Brain microvascular endothelial cell (primary cell): ENCODE results near the gene FBRSL1.

ENCODE experiments used
- DNase-seq: peaks from one replicate; pipeline ENCODE4 v3.0.0-alpha.2; 2020
- H3K27ac ChIP-seq: fragments of 250-450 bp; sonication (Bioruptor Pico); 2 replicates; pipeline ENCODE4 v1.5.1; 2020; ENCODE audit warnings: mild to moderate bottlenecking, moderate library complexity
- H3K27me3 ChIP-seq: fragments of 250-450 bp; sonication (Bioruptor Pico); replicated peaks from 2 replicates; pipeline ENCODE4 v1.5.1; 2020; ENCODE audit warnings: mild to moderate bottlenecking
- H3K36me3 ChIP-seq: fragments of 250-450 bp; sonication (Bioruptor Pico); replicated peaks from 2 replicates; pipeline ENCODE4 v1.5.1; 2020; ENCODE audit warnings: mild to moderate bottlenecking
- H3K4me3 ChIP-seq: 2 replicates; pipeline ENCODE4 v1.5.1; 2011; ENCODE audit warnings: low read depth, mild to moderate bottlenecking, control low read depth, low read length, moderate library complexity
- in situ Hi-C: cut with HindIII; loops from 2 replicates; pipeline ENCODE4 v1.10.0; 2017; ENCODE audit warnings: low sequenced_read_pairs, low pct_ligation_motif_present
- TF ChIP-seq, protein P1 (sequence below): IDR thresholded peaks from 2 replicates; pipeline ENCODE4 v1.5.1; 2011; ENCODE audit warnings: low read depth, mild to moderate bottlenecking, moderate library complexity, low read length, control low read depth, inconsistent platforms; ENCODE audit errors: missing control alignments

FBRSL1 gene

DNA sequence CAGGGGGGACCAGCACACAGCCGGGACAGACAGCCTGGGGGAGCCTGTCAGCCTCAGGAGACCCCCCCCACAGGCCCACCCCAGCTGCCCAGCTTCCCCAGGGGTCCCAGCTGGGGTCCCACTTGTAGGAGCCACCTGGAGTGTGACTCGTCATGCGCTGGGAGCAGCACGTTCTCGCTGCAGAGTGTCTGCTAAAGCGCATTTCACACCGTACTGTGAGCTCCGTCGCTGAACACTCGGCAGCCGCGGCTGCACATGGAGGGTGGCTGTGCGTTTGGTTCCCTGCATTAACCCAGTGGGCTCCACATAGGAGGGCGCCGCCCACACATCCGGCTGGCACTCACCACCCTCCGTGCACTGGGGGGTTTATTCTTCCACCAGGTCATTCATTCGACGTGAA lies 56.7 kb downstream of the FBRSL1 start:
- H3K36me3 ChIP-seq = no peaks in the 10 kb centered on the region
- TF ChIP-seq, protein P1, sequence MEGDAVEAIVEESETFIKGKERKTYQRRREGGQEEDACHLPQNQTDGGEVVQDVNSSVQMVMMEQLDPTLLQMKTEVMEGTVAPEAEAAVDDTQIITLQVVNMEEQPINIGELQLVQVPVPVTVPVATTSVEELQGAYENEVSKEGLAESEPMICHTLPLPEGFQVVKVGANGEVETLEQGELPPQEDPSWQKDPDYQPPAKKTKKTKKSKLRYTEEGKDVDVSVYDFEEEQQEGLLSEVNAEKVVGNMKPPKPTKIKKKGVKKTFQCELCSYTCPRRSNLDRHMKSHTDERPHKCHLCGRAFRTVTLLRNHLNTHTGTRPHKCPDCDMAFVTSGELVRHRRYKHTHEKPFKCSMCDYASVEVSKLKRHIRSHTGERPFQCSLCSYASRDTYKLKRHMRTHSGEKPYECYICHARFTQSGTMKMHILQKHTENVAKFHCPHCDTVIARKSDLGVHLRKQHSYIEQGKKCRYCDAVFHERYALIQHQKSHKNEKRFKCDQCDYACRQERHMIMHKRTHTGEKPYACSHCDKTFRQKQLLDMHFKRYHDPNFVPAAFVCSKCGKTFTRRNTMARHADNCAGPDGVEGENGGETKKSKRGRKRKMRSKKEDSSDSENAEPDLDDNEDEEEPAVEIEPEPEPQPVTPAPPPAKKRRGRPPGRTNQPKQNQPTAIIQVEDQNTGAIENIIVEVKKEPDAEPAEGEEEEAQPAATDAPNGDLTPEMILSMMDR = no peak
- no peak for DNase-seq
- in situ Hi-C loops = no loop called here
- H3K4me3 ChIP-seq = no peak overlapping the region
- no peaks in the 10 kb centered on the region for H3K27me3 ChIP-seq
- H3K27ac ChIP-seq = no peak overlapping the region

DNA sequence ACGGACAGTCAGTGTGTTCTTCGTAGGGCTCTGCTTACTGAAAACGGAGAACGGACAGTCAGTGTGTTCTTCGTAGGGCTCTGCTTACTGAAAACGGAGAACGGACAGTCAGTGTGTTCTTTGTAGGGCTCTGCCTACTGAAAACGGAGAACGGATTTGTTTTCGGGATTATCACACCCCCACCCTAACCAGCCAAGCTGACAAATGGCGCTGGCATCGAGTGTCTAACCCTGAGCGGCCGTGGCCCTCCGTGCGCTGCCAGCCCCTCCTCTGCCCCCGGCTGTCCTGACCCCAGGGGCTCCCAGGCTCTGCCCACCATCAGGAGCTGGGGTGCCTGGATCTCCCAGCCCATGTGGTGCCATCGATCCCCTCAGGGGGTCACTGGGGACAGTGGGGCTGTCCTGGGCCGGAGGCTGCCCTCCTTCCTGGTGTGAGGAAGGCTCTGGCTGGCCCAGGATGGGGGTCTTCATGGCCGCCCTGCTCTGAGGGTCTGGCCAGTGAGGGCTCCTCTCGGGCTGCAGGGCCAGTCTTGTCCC lies 57.3 kb downstream of the FBRSL1 start:
- Histone ChIP-seq H3K36me3 (no peaks in the 10 kb centered on the region), H3K27ac (no peak overlapping the region), H3K4me3 (no peak overlapping the region), H3K27me3 (no peaks in the 10 kb centered on the region)
- DNase-seq = no peak
- TF ChIP-seq, protein P1 = no peak
- in situ Hi-C loops = no loop called here

DNA sequence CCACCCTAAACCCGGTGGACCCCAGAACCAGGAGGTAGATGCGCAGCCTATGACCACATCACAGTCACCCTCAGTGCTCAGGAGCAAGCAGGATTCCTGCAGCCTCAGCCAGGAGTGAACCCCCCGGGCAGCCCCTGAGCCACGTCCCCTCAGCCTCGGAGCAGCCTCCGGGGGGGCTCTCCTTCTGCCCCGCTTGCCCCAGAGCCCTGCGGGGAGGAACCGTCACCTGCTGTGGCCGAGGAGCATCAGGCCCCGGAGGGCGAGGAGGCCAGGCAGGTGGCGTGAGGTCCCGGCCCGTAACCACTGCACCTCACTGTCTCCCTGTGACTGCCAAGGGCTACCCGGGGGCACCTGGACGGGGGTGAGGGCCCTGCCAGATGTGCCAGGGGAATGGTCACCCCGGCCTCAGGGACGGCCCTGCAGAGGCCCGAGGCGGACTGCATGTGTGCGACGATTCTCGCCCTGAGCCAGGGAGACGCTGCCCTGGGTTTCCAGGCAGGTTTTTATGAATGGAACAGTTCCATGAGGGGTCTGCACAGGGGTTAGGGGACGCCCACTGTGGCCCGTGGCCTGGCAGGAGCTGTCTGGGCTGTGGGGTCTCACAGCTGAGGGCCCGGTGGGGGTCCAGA lies 58.6 kb downstream of the FBRSL1 start:
- no peak for DNase-seq
- Histone ChIP-seq H3K27me3 (no peaks in the 10 kb centered on the region), H3K27ac (no peak overlapping the region), H3K4me3 (no peak overlapping the region), H3K36me3 (no peaks in the 10 kb centered on the region)
- TF ChIP-seq, protein P1 = no peak
- in situ Hi-C loops = no loop called here

DNA sequence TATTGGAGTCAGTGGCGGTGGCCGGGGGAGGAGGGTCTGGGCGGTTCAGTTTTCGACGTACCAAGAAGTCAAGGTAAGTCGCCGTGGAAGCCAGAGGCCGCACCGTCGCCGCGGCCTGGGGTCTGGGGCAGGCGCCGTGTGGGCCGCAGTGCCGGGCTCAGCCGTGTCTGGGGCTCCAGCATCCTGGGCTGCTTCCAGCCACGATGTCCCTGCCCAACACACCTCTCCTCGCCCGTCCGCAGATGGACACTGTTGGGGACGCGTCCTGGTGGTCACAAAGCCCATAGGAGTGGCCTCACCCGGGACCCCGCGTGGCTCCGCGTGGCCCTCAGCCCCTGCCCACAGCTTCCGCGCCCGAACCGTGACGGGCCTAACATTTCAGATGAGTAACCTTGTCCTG lies 59.1 kb downstream of the FBRSL1 start:
- no peaks in the 10 kb centered on the region for H3K27me3 ChIP-seq
- no peaks in the 10 kb centered on the region for H3K36me3 ChIP-seq
- DNase-seq = no peak
- H3K27ac ChIP-seq = no peak overlapping the region
- no peak overlapping the region for H3K4me3 ChIP-seq
- in situ Hi-C loops = no loop called here
- TF ChIP-seq, protein P1 = no peak

DNA sequence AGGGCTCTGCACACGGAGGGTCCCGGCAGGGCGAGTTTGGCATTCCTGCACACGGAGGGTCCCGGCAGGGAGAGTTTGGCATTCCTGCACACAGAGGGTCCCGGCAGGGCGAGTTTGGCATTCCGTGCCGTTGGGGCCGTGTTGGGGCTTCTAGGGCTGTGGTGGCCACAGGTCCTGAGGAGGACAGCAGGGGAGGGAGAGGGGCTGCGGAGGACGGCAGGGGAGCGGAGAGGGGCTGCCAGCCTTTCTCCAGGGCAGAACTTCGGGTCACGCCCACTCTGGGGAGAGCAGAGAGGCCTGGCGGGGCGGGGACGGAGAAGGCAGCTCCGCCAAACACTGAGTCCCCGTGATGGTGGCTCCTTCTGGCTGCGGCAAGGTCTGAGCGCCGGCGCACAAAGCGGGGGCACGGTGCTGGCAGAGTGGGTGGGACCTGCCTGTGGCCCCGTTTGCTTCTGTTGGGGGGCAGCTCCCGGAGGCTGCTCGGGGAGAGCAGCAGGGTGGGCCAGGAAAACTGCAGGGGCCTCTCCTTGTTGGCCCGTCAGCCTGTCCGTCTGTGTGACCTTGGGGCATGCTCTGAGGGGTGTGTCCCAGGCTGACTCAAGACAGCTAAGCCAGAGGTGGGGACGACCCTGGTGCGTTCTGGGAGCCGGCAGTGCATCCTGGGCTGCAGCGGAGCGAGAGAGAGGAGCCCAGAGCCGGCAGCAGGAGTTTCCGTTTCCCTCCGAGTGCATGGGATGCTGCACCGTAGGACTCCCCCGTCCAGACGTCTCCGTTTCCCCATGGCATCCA lies 60.3 kb downstream of the FBRSL1 start:
- DNase-seq = no peak
- in situ Hi-C loops = no loop called here
- Histone ChIP-seq H3K4me3 (no peak overlapping the region), H3K27ac (no peak overlapping the region), H3K36me3 (no peaks in the 10 kb centered on the region), H3K27me3 (no peaks in the 10 kb centered on the region)
- TF ChIP-seq, protein P1 = no peak
